Ectodermal cell (in vitro differentiated cells): Measurements from ENCODE around the gene CDRT4.

ENCODE experiments used
- H3K27ac ChIP-seq: 2 replicates; pipeline ENCODE4 v1.7.0; 2013; ENCODE audit warnings: mild to moderate bottlenecking, low read depth, low read length; ENCODE audit not compliant: insufficient read depth, poor library complexity, severe bottlenecking
- H3K27me3 ChIP-seq: 2 replicates; pipeline ENCODE4 v1.7.0; 2013; ENCODE audit warnings: mild to moderate bottlenecking, low read length; ENCODE audit not compliant: insufficient read depth, control insufficient read depth, poor library complexity, severe bottlenecking
- H3K36me3 ChIP-seq: one replicate; pipeline ENCODE4 v1.7.0; 2013; ENCODE audit warnings: low read length; ENCODE audit not compliant: control insufficient read depth, insufficient read depth
- H3K4me1 ChIP-seq: one replicate; pipeline ENCODE4 v1.7.0; 2013; ENCODE audit warnings: low read length; ENCODE audit not compliant: control insufficient read depth, insufficient read depth
- H3K4me3 ChIP-seq: 2 replicates; pipeline ENCODE4 v1.7.0; 2013; ENCODE audit warnings: low read depth, low read length, control low read depth; ENCODE audit not compliant: insufficient read depth
- H3K9me3 ChIP-seq: 2 replicates; pipeline ENCODE4 v1.7.0; 2013; ENCODE audit warnings: mild to moderate bottlenecking, low read length, moderate library complexity; ENCODE audit not compliant: control insufficient read depth
- WGBS, 2 experiments: methylation state at CpG; one replicate each; pipeline ENCODE4 v1.1.7; 2013; ENCODE audit warnings: missing lambda C conversion rate in 2 of 2; 5-methylcytosine and 5-hydroxymethylcytosine counted together

CDRT4 gene

GRCh38 chr17:15493693-15494035 is 26.2 kb upstream of the CDRT4 start:
- 64 to 70% methylated on average over 1 of the region's 1 CpG for WGBS, 2 experiments

GRCh38 chr17:15492791-15493692 is 25.6 kb upstream of the CDRT4 start:
- peaks cover 6% of the 10 kb centered on the region for H3K36me3 ChIP-seq
- no peaks in the 10 kb centered on the region for H3K9me3 ChIP-seq
- H3K27me3 ChIP-seq, result no peaks in the 10 kb centered on the region
- WGBS, 2 experiments, result 82 to 85% methylated on average over 8 of the region's 8 CpGs
- H3K4me3 ChIP-seq, result no peak overlapping the region
- H3K27ac ChIP-seq, result peak overlapping the region; percentile 41
- peaks cover 21% of the 10 kb centered on the region for H3K4me1 ChIP-seq

More at GRCh38 chr17:15493693-15494035, 26.2 kb upstream of the CDRT4 start:
- H3K9me3 ChIP-seq, result no peaks in the 10 kb centered on the region
- no peak overlapping the region for H3K4me3 ChIP-seq
- peaks cover 7% of the 10 kb centered on the region for H3K36me3 ChIP-seq
- peak overlapping the region; percentile 16 for H3K27ac ChIP-seq
- H3K27me3 ChIP-seq, result no peaks in the 10 kb centered on the region
- H3K4me1 ChIP-seq, result peaks cover 21% of the 10 kb centered on the region

- Histone ChIP-seq H3K27ac (no peak overlapping the region), H3K36me3 (peaks cover 5% of the 10 kb centered on the region), H3K4me3 (no peak overlapping the region), H3K4me1 (peaks cover 21% of the 10 kb centered on the region), H3K9me3 (no peaks in the 10 kb centered on the region), H3K27me3 (no peaks in the 10 kb centered on the region)
- 95 to 98% methylated on average over 3 to 4 of the region's 4 CpGs for WGBS, 2 experiments
Measured at GRCh38 chr17:15492186-15492585, 24.8 kb upstream of the CDRT4 start.

GRCh38 chr17:15490634-15491261 is 23.3 kb upstream of the CDRT4 start:
- Histone ChIP-seq H3K36me3 (peaks cover 5% of the 10 kb centered on the region), H3K27ac (peak overlapping the region; percentile 80), H3K9me3 (no peaks in the 10 kb centered on the region)

GRCh38 chr17:15488557-15488956 is 21.1 kb upstream of the CDRT4 start:
- no peaks in the 10 kb centered on the region for H3K36me3 ChIP-seq
- H3K27ac ChIP-seq, result no peak overlapping the region
- no peak overlapping the region for H3K4me3 ChIP-seq
- H3K27me3 ChIP-seq, result no peaks in the 10 kb centered on the region
- peaks cover 22% of the 10 kb centered on the region for H3K4me1 ChIP-seq
- 94 to 100% methylated on average over 2 of the region's 2 CpGs for WGBS, 2 experiments
- H3K9me3 ChIP-seq, result no peaks in the 10 kb centered on the region

More at GRCh38 chr17:15490634-15491261, 23.3 kb upstream of the CDRT4 start:
- WGBS, 2 experiments, result 32 to 46% methylated on average over 11 of the region's 11 CpGs
- Histone ChIP-seq H3K4me1 (peaks cover 21% of the 10 kb centered on the region), H3K4me3 (no peak overlapping the region), H3K27me3 (no peaks in the 10 kb centered on the region)

GRCh38 chr17:15485045-15485444 is 17.6 kb upstream of the CDRT4 start:
- no peaks in the 10 kb centered on the region for H3K9me3 ChIP-seq
- no peaks in the 10 kb centered on the region for H3K36me3 ChIP-seq
- no peak overlapping the region for H3K27ac ChIP-seq
- H3K27me3 ChIP-seq, result no peaks in the 10 kb centered on the region
- peaks cover 3% of the 10 kb centered on the region for H3K4me1 ChIP-seq
- WGBS, 2 experiments, result 70 to 75% methylated on average over 4 of the region's 4 CpGs
- H3K4me3 ChIP-seq, result no peak overlapping the region

- Histone ChIP-seq H3K9me3 (no peaks in the 10 kb centered on the region), H3K4me3 (no peak overlapping the region), H3K36me3 (no peaks in the 10 kb centered on the region), H3K27me3 (no peaks in the 10 kb centered on the region), H3K4me1 (peaks cover 3% of the 10 kb centered on the region), H3K27ac (no peak overlapping the region)
- WGBS, 2 experiments, result 46 to 50% methylated on average over 4 of the region's 4 CpGs
Measured at GRCh38 chr17:15483431-15483830, 16.0 kb upstream of the CDRT4 start.

GRCh38 chr17:15482476-15482875 is 15.1 kb upstream of the CDRT4 start:
- H3K4me1 ChIP-seq, result peaks cover 3% of the 10 kb centered on the region
- no peaks in the 10 kb centered on the region for H3K36me3 ChIP-seq
- WGBS, 2 experiments, result 78 to 79% methylated on average over 6 of the region's 6 CpGs
- H3K9me3 ChIP-seq, result no peaks in the 10 kb centered on the region
- no peaks in the 10 kb centered on the region for H3K27me3 ChIP-seq
- no peak overlapping the region for H3K27ac ChIP-seq
- no peak overlapping the region for H3K4me3 ChIP-seq

- Histone ChIP-seq H3K4me3 (no peak overlapping the region), H3K9me3 (no peaks in the 10 kb centered on the region), H3K27me3 (no peaks in the 10 kb centered on the region), H3K4me1 (peaks cover 3% of the 10 kb centered on the region), H3K36me3 (no peaks in the 10 kb centered on the region), H3K27ac (no peak overlapping the region)
- WGBS, 2 experiments, result 95 to 96% methylated on average over 6 of the region's 6 CpGs
Measured at GRCh38 chr17:15481481-15481880, 14.1 kb upstream of the CDRT4 start.

GRCh38 chr17:15480204-15480603 is 12.8 kb upstream of the CDRT4 start:
- no peaks in the 10 kb centered on the region for H3K9me3 ChIP-seq
- no peaks in the 10 kb centered on the region for H3K36me3 ChIP-seq
- WGBS, 2 experiments, result 94 to 98% methylated on average over 5 to 6 of the region's 6 CpGs
- H3K4me3 ChIP-seq, result no peak overlapping the region
- no peak overlapping the region for H3K27ac ChIP-seq
- H3K4me1 ChIP-seq, result peaks cover 3% of the 10 kb centered on the region
- H3K27me3 ChIP-seq, result no peaks in the 10 kb centered on the region
